LHCN-M2 (cell line): Measurements from ENCODE around the gene TNS4. TPM values are rescaled to one million over a fixed set of nuclear protein-coding genes. Genes with fewer than 3 reads are reported as not detected.

ENCODE experiments used
- DNase-seq: peaks from one replicate; pipeline ENCODE4 v3.0.0-alpha.2; 2012; ENCODE audit warnings: low read depth
- total RNA-seq: library from RNA; depleted of rRNA; stranded (reverse); fragments of >200 nt; gene quantifications from 2 replicates; pipeline ENCODE4 v1.2.3, GENCODE V29; 2014

The TNS4 gene
- total RNA-seq, 1 experiment from 2014 or later = not detected

- DNase-seq = no peak
Observed at GRCh38 chr17:40475234-40475908, 26.1 kb downstream of the TNS4 start.

- no peak for DNase-seq
Observed at GRCh38 chr17:40474419-40475002, 26.9 kb downstream of the TNS4 start.

- DNase-seq = no peak
Observed at GRCh38 chr17:40473573-40474365, 27.7 kb downstream of the TNS4 start.

DNA sequence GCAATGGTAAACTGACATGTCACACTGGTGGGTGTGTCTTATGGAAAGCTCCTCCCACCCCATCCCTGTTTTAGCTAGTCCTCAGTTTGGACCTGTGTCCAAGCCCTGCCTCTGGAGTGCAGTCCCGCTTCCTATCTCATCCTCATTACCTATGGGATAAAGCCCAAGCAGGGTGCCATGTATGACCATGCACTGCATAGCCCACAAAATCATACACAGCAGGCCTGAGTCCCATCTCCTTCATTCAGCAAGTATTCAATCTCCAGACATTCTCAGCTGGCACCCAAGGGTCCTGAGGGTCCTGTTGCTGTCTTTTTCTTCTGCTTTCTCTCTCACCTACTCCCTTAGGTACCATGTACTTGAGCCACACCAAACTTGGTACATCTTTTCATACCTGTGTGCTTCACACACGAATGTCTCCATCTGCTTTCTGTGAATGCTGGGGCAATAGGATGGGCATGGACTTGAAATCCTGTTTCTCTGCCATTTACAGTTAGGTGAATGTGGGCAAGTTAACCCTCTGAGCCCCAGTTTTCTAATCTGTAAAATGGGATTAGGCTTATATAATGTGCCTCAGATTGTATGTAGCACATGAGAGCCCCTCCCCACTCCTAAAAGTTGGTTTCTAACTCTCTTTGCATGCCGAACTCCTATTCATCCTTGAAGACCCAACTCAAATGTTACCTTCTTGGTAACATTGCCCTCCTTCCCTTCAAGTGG is 28.5 kb downstream of the TNS4 start:
- DNase-seq = no peak

- DNase-seq = no peak
Observed at GRCh38 chr17:40471846-40472732, 29.3 kb downstream of the TNS4 start.

GRCh38 chr17:40470932-40471828 is 30.2 kb downstream of the TNS4 start:
- no peak for DNase-seq

DNA sequence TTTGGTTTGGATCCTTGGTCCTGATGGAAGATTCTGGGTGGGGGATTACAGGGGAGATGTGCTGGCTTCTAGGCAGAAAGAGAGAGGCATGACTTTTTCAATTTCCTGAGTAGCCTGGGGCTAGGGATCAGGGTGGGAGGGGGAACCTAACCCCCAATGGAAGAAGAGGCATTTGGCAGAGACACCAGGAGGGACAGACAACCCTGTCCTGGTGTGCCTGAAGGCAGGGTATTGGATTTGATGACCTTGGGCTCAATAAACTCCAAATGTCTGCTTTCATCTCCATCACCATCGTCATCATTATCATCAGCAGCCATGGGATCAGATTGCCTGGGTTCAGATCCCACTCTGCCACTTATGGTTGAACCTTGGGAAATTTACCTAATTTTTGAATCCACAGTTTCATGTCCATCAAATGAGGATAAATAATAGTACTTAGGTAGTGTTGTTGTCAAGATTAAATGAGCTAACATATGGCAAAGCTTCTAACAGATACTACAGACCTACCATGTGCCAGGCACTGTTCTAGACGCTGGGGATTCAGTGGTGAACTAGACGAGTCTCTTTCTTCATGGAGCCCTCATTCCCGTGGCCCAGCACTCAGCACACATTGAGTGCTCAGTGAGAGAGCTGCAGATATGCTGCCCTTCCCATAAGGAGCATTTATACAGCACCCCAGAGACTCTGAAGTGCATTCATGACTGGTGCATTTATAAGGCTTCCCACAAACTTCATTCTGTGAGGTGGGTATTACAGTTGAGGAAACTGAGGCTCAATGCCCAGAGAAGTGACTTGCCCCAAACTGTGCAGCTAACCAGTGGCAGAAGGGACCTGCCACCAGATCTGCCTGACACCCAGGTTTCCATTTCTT is 31.4 kb downstream of the TNS4 start:
- DNase-seq = no peak

DNA sequence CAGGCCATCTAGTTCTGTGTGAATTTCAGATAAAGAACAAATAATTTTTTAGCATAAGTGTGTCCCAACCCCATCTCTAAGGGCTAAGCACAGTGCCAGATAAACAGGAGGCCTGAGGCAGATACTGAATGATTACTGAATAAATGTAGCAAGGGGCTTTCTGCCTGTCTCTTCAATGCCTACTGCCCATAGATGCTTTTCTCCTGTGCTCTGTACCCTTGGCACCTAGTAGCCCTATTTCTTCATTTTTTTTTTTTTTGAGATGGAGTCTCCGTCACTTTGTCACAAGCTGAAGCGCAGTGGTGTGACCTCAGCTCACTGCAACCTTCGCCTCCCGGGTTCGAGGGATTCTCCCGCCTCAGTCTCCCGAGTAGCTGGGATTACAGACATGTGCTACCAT is 32.9 kb downstream of the TNS4 start:
- DNase-seq = no peak

- DNase-seq = no peak
Observed at GRCh38 chr17:40467281-40467867, 34.0 kb downstream of the TNS4 start.

GRCh38 chr17:40466298-40466971 is 35.0 kb downstream of the TNS4 start:
- no peak for DNase-seq

GRCh38 chr17:40464392-40464855 is 37.0 kb downstream of the TNS4 start:
- no peak for DNase-seq

GRCh38 chr17:40463122-40463550 is 38.3 kb downstream of the TNS4 start:
- DNase-seq = no peak

GRCh38 chr17:40462343-40463121 is 38.9 kb downstream of the TNS4 start:
- no peak for DNase-seq

DNA sequence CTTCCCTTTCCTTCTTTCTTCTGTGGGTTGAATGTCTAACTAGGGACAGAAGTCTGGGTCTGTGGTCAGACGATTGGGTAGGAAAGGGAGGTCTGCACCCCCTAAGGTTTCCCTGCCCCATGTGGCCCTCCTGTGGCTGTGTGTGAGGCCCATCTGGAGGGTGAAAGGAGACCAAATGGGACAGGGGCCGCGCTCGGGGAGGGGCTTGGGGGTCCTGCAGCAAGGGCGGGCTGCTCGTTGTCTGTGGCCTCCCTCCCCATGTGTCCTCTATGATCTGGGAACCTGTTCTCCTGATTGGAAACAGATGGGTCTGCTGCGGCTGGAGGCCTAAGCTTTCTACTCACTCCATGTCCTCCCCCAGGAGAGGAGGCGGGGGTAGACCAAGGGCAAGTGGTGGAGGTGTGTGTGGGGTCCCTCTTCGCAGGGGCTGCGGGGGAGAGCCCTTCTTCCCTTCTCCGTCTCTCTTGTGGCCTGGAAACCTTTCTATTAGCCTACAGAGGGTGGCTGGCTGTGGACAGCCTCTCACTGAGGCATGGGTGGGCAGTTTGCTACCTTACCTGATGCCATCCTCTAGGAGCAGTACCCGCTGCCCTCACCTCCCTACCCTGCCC is 39.6 kb downstream of the TNS4 start:
- no peak for DNase-seq

DNA sequence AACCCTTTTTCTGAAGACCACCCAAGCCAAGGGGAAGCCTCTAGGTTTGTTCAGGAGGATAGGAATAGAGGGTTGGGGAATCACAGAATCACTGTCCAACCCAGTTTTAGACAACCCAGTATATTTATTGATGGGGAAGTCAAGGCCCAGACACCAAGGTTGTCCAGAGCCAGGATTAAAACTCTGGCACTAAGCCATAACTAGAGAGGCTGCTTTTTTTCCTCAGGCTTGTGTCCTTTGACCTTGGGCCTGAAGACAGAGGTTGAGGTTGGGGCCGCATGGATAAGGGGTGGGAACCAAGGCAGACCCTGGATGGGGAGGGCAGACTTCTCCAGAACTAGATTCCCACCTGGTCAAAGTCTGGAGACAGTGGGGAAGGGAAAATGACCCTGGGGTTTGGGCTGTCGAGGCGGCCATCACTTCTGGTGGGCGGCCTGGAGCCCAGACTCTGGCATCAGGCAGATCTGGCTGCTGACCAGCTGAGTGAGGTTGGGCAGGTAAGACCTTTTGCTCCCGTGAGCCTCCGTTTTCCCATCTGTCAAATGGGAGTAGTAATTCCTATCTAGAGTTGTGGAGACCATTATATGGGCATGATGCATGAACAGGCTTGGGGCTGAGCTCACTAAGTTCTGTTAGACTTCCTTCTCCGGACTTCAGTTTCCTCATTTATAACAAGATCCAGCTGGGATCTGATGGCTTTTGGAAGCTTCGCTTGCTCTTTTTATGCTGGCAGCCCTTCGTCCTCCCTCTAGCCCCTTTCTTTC is 40.3 kb downstream of the TNS4 start:
- DNase-seq = no peak

GRCh38 chr17:40460604-40460967 is 40.8 kb downstream of the TNS4 start:
- no peak for DNase-seq
